GM21367 (cell line): ENCODE measurements around the gene RNF207.

Experiments
- ATAC-seq: cut with Tn5 transposase; IDR thresholded peaks from one replicate; pipeline ENCODE4 v1.9.1; 2021; ENCODE audit not compliant: unreplicated experiment

Gene RNF207

DNA sequence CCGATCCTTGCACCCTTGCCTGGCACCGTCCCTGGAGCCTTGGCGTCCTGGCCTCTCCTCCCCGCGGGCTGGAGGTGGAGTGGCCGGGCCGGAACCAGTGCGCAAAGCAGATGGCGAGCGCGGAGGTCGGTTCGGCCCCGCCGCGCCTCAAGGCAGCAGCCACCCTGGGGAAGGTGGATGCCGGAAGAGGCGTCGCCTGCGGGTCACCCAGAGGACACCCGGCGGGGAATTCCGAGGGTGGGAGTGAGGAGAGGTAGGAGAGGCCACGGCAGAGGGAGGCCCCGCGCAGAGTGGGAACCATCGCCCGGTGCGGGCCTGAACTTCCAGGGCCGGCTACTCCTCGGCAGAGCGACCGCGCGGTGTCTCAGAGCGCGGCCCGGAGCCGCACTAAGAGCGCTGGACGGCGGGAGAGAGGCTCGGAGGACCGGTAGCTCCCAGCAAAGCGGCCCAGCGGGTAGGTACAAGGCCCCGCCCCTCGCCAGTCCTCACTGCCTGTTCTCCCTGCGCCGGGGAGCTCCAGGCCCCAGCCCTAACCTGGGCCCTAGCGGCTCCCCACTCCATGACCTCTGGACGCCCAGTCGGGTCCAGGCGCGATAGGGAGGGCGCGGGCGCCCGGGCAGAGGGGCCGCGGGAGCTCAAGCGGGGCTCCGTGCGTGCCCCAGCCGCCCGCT lies at the start of gene RNF207:
TSS of gene RNF207 (plus strand) at position 271 of the 671 bp plus-strand sequence. CDS start 417 bp downstream, outside the sequence.
- ATAC-seq = no peak

- ATAC-seq = no peak
These were observed 48.8 kb upstream of the RNF207 start for GRCh38 chr1:6157132-6157527.

- ATAC-seq = no peak
These were observed 48.3 kb upstream of the RNF207 start for GRCh38 chr1:6157528-6158174.

GRCh38 chr1:6158181-6158580 lies 47.7 kb upstream of the RNF207 start:
- no peak for ATAC-seq

- no peak for ATAC-seq
These were observed 43.6 kb upstream of the RNF207 start for GRCh38 chr1:6162341-6162740.

- no peak for ATAC-seq
These were observed 43.1 kb upstream of the RNF207 start for GRCh38 chr1:6162773-6163172.

GRCh38 chr1:6163191-6163972 lies 42.5 kb upstream of the RNF207 start:
- ATAC-seq = no peak

- no peak for ATAC-seq
These were observed 41.8 kb upstream of the RNF207 start for GRCh38 chr1:6163973-6164617.

- no peak for ATAC-seq
These were observed 40.9 kb upstream of the RNF207 start for GRCh38 chr1:6165027-6165426.

DNA sequence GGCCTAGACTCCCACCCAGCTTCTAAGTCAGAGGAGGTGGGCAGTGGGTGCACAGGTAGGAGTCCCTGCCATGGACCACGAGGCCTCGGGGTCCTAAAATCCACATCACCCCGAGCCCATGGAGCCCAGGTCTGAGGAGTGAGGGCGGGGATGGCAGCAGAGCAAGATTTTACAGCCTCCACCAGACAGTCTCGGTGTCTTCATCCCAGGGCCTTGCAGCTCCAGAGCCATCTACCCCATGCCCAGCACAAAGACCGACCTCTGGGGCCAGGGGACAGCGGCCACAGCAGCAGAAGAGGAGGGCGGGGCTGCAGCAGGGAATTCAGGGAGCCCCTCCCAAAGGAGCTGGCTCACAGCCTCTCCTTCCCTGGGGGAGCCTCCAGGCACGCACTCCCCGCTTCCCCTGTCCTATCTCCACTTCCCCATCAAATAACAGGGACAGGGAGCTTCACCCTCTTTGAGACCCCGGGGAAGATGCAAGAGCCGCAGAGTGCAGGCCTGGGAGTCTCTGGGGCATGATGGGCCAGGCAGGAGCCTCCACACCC lies 40.4 kb upstream of the RNF207 start:
- no peak for ATAC-seq

DNA sequence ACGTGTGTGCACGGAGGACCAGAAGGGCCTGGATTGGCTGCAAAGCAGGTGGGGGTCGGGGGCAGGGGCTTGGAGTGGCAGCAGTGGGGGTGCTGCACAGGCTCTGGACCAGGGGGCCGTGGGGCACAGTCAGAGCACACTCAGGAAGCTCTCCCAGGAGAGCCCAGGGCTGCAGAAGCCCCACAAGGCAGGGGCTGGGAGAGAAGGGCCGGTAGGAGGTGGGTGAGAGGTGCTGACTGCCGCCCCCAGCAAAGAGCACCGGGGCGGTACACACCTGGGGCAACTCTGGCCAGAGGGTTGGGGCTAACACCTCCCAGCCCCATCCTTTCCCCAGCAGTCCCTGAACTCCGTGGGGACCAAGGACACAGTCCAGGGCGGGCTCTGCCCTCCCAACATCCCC lies 39.7 kb upstream of the RNF207 start:
- no peak for ATAC-seq

GRCh38 chr1:6166655-6167390 lies 39.1 kb upstream of the RNF207 start:
- no peak for ATAC-seq

DNA sequence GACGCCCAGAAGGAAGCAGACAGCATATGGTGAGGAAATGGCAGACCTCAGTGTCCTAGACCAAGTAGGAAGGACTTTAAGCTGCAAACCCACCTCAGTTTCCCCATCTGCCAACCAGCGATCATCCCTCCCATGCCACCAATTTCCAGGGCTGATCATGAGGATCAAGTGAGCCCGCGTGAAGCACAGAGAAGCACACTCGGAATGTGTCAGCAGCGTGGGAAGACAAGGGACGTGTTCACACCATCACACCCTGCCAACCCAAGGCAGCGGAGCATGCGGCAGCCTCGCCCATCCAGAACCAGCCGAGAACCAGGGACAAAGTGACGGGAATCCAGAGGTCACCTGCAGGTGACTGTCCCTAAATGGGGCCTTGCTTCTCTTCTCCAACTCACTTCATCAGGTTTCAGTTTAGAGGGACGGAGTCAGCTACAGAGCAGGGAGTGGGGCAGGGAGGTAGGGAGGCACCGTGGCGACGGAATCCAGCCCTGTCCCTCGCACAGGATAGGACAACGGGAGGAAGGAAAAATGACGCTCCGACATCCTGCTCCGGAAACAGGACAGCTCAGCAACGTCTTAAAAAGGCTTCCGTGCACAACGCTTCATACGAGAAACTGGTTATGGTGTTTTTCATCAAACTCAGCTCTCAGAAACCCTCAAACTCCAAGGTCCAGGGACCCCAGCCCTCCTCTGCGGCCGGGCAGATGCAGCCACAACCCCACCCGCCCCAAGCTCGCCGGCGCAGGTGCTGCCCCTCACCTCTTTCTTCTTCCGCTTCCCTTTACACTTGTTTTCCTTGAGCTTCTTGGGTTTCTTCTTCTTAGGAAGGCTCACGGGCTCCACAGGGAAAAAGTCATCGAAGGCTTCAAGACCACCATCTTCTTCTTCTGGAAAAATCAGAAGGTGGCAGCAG lies 38.3 kb upstream of the RNF207 start:
- ATAC-seq = no peak

- no peak for ATAC-seq
These were observed 36.9 kb upstream of the RNF207 start for GRCh38 chr1:6168947-6169586.

GRCh38 chr1:6170116-6170741 lies 35.7 kb upstream of the RNF207 start:
- no peak for ATAC-seq

- no peak for ATAC-seq
These were observed 35.1 kb upstream of the RNF207 start for GRCh38 chr1:6170742-6171201.

- ATAC-seq = no peak
These were observed 34.3 kb upstream of the RNF207 start for GRCh38 chr1:6171548-6172124.

DNA sequence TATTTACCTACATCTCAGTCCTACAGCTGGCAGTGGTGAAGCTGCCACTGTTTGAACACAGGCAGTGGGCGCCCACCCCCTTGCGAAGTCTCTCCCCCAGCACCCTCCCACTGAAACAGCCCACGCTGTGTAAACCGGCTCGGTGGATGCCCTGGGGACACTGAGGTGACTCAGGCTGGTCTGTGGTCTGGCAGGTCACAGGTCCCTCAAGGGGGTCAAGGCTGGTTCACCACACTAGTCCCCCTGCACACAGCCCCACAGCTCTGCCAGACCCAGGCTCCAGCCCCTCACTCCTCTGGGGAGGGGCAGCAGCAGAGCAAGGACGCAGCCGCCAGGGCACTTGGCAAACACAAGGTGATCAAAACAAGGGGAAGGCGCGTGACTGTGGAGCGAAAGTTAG lies 33.4 kb upstream of the RNF207 start:
- ATAC-seq = no peak
